RWPE1 (cell line): ENCODE measurements around the gene RHBDD1.
A peak's percentile ranks its signal among the peaks of the same experiment; 100 is the strongest.

Experiments used
- CTCF ChIA-PET: fragments of 350-600 bp; sonication (Branson Sonifier 250); formaldehyde crosslinking; extraction: SDS; loops from one replicate; lab custom pipeline; 2021; lab: Yijun Ruan, JAX
- POLR2A ChIA-PET: fragments of 400-600 bp; formaldehyde crosslinking; extraction: SDS; loops from one replicate; lab custom pipeline; 2020; ENCODE audit warnings: antibody characterized with exemption; ENCODE audit not compliant: low non-redundant PET; lab: Yijun Ruan, JAX
- DNase-seq: peaks from one replicate; pipeline ENCODE4 v3.0.0; 2012; ENCODE audit warnings: low spot score
- H3K27ac ChIP-seq: fragments of 450-650 bp; 2 replicates; pipeline ENCODE4 v1.5.1; 2017
- TF ChIP-seq, protein P1 (sequence below): fragments of 450-650 bp; conservative IDR thresholded peaks from 2 replicates; pipeline ENCODE4 v1.5.1; 2017; ENCODE audit warnings: low read depth, mild to moderate bottlenecking

Gene RHBDD1

DNA sequence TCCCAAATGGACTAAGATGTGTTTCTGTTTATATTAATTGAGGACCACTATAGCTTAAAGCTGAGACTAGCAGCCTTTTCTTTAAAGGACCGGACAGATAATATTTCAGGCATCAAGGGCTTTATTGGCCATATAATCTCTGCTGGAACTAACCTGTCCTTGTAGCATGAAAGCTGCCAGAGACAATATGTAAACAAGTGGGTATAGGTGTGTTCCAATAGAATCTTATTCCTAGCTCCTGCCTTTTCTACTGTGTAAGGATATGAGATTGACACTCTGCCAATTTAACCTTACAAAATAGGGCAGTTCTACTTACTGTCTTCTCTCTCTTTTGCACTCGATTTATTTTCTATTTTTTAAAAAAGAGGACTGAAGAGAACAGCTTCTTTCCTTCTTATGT is 74.0 kb downstream of the RHBDD1 start:
- CTCF ChIA-PET = no interaction called here
- DNase-seq = no peak
- TF ChIP-seq, protein P1, sequence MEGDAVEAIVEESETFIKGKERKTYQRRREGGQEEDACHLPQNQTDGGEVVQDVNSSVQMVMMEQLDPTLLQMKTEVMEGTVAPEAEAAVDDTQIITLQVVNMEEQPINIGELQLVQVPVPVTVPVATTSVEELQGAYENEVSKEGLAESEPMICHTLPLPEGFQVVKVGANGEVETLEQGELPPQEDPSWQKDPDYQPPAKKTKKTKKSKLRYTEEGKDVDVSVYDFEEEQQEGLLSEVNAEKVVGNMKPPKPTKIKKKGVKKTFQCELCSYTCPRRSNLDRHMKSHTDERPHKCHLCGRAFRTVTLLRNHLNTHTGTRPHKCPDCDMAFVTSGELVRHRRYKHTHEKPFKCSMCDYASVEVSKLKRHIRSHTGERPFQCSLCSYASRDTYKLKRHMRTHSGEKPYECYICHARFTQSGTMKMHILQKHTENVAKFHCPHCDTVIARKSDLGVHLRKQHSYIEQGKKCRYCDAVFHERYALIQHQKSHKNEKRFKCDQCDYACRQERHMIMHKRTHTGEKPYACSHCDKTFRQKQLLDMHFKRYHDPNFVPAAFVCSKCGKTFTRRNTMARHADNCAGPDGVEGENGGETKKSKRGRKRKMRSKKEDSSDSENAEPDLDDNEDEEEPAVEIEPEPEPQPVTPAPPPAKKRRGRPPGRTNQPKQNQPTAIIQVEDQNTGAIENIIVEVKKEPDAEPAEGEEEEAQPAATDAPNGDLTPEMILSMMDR = no peak
- H3K27ac ChIP-seq = no peak overlapping the region
- POLR2A ChIA-PET = no interaction called here

DNA sequence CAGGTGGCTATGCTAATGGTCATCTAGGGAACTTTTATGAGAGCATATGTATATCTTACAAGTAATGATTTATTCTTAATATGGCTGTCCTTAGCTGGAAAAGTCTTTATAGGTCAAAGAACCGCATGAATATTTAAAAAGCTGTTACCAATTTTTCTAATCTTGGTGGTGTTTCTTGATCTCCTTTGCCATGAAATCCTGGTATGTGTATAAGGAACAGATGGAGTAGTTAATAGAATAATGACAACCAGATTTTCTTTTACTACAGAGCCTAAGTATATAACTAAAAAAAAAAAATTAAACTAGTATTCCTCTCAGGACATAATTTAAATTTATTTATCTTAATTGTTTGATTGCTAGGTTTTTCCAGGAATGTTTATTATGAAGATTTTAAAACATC is 74.5 kb downstream of the RHBDD1 start:
- no peak overlapping the region for H3K27ac ChIP-seq
- POLR2A ChIA-PET = no interaction called here

DNA sequence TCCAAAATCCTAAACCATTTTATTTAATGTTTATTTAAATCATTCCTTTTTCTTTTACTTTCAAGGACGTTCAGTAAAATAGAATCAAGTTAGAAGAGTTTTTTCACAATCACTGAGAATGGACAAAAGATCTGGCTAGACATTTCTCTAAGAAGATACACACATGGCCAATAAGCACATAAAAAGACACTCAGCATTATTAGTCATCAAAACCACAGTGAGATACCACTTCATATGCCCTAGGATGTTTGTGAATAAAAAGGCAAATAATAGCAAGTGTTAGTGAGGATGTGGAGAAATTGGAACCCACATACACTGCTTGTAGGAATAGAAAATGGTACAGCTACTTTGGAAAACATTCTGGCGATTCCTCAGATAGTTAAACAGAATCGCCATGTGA is 76.1 kb downstream of the RHBDD1 start:
- no peak overlapping the region for H3K27ac ChIP-seq
- TF ChIP-seq, protein P1 = no peak
- DNase-seq = no peak
- CTCF ChIA-PET = no interaction called here
- POLR2A ChIA-PET = no interaction called here

More for the DNA sequence above, 74.5 kb downstream of the RHBDD1 start:
- DNase-seq = no peak
- CTCF ChIA-PET = no interaction called here
- TF ChIP-seq, protein P1 = no peak

DNA sequence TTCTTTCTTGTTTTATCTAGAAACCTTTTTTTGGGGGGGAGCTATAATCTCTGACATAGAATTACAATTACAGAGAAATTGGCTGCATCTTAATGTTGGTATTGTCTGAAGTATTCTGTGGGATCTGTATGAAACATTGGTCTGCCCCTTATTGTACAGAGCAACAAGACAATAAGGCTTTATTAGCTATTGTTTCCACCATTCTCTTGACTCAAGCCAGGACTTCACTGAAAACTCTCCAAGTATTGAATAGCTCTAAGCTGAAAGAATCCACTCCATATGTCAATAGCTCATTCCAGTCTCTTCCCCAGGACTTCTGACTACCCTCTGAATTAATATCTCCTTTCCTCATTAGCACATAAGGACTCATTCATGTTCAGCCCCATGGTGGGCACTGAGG is 77.8 kb downstream of the RHBDD1 start:
- ChIA-PET POLR2A (no interaction called here), CTCF (interaction anchor here (0.5 to 0.6 kb wide), 2 partner anchors 79 to 337 kb away, joined by 3 to 4 read pairs; no protein-coding TSS in a partner anchor)
- no peak overlapping the region for H3K27ac ChIP-seq
- TF ChIP-seq, protein P1 = no peak
- DNase-seq = no peak

DNA sequence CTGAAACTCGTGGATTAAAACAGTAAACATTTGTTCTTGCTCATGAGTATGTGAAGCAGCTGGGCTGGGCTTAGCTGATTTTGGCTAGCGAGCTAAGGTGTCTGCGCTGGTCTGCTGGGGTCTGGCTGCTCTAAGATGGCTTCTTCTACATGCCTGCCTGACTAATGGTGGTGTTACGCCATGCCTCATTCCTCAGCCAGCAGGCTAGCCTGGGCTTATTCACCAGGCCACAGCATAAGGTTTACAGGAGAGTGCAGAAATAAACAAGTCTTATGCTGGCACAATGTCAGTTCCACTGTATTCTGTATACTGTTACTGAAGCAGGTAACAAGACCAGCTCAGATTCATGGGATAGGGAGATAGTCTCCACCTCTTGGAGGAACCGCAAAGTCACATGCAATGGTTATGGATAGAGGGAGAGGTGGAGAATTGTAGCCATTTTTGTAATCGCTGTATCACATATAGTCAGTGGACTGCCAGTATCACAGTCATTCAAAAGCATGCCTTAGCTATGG is 80.0 kb downstream of the RHBDD1 start:
- CTCF ChIA-PET = interaction anchor here (0.5 to 0.6 kb wide), 4 partner anchors 88 to 664 kb away, joined by 3 read pairs; no protein-coding TSS in a partner anchor
- POLR2A ChIA-PET = no interaction called here
- TF ChIP-seq, protein P1 = no peak

DNA sequence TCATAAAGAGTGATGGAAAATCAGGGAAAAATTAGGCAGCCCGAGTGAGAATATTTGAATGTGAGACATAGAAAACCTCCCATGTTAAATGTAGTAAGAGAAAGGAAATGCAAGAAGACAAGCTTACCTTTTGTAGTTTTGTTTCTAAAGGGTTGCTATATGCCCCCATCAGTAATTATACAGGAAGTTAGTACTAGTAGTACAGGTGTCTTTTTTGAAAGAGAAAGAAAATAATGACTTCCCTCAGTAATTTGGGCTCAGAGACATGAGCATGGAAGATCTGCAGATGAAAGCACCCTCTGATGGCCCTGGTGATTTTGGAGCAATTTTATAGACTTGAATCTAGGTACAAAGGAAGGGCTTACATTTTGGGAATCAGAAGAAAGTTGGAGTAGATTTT is 80.8 kb downstream of the RHBDD1 start:
- TF ChIP-seq, protein P1 = no peak
- ChIA-PET POLR2A (no interaction called here), CTCF (interaction anchor here (0.5 kb wide), 1 partner anchor 88 kb away, joined by 3 read pairs; no protein-coding TSS in a partner anchor)
- no peak overlapping the region for H3K27ac ChIP-seq
- no peak for DNase-seq

More for the DNA sequence above, 80.0 kb downstream of the RHBDD1 start:
- peak; percentile 78 for DNase-seq
- H3K27ac ChIP-seq = peak overlapping the region; percentile 77
